Measurements from ENCODE around the gene SCN9A.
"Not testable (repeated sequence)": the region's sequence is repeated elsewhere in the genome, so short reads cannot be mapped to it uniquely, and the experiment has no call there.

SCN9A gene

GRCh38 chr2:166249318-166249717, 126.4 kb downstream of the SCN9A start:
- in situ Hi-C loops (cut with MboI; ENCODE audit: low sequenced_read_pairs): no loop called here

- in situ Hi-C loops (cut with MboI; ENCODE audit: low sequenced_read_pairs): no loop called here
These were observed 128.8 kb downstream of the SCN9A start for GRCh38 chr2:166246901-166247300.

GRCh38 chr2:166242309-166242708, 133.4 kb downstream of the SCN9A start:
- in situ Hi-C loops (cut with MboI; ENCODE audit: low sequenced_read_pairs): no loop called here

- in situ Hi-C loops (cut with MboI; ENCODE audit: low sequenced_read_pairs): no loop called here
These were observed 135.1 kb downstream of the SCN9A start for GRCh38 chr2:166240387-166241313.

GRCh38 chr2:166239548-166239947, 136.2 kb downstream of the SCN9A start:
- in situ Hi-C loops (cut with MboI; ENCODE audit: low sequenced_read_pairs): no loop called here

- in situ Hi-C loops (cut with MboI; ENCODE audit: low sequenced_read_pairs): no loop called here
These were observed 137.6 kb downstream of the SCN9A start for GRCh38 chr2:166238176-166238575.

GRCh38 chr2:166234112-166234846, 141.5 kb downstream of the SCN9A start:
- in situ Hi-C loops (cut with MboI; ENCODE audit: low sequenced_read_pairs): no loop called here

- in situ Hi-C loops (cut with MboI; ENCODE audit: low sequenced_read_pairs): no loop called here
These were observed 142.5 kb downstream of the SCN9A start for GRCh38 chr2:166233244-166233643.

GRCh38 chr2:166230724-166231070, 145.0 kb downstream of the SCN9A start:
- in situ Hi-C loops (cut with MboI; ENCODE audit: low sequenced_read_pairs): no loop called here

- in situ Hi-C loops (cut with MboI; ENCODE audit: low sequenced_read_pairs): no loop called here
These were observed 145.6 kb downstream of the SCN9A start for GRCh38 chr2:166230024-166230723.

- in situ Hi-C loops (cut with MboI; ENCODE audit: low sequenced_read_pairs): no loop called here
These were observed 146.1 kb downstream of the SCN9A start for GRCh38 chr2:166229678-166230023.

GRCh38 chr2:166224197-166224596, 151.5 kb downstream of the SCN9A start:
- in situ Hi-C loops (cut with MboI; ENCODE audit: low sequenced_read_pairs): no loop called here

- in situ Hi-C loops (cut with MboI; ENCODE audit: low sequenced_read_pairs): no loop called here
These were observed 152.4 kb downstream of the SCN9A start for GRCh38 chr2:166223298-166223697.

GRCh38 chr2:166211079-166211478, 164.7 kb downstream of the SCN9A start:
- in situ Hi-C loops (cut with MboI; ENCODE audit: low sequenced_read_pairs): no loop called here

- in situ Hi-C loops (cut with MboI; ENCODE audit: low sequenced_read_pairs): not testable (repeated sequence)
These were observed 165.8 kb downstream of the SCN9A start for GRCh38 chr2:166209944-166210343.

- in situ Hi-C loops (cut with MboI; ENCODE audit: low sequenced_read_pairs): not testable (repeated sequence)
These were observed 166.4 kb downstream of the SCN9A start for GRCh38 chr2:166209367-166209766.

GRCh38 chr2:166206153-166206552, 169.6 kb downstream of the SCN9A start:
- in situ Hi-C loops (cut with MboI; ENCODE audit: low sequenced_read_pairs): not testable (repeated sequence)

GRCh38 chr2:166202778-166203177, 173.0 kb downstream of the SCN9A start:
- in situ Hi-C loops (cut with MboI; ENCODE audit: low sequenced_read_pairs): no loop called here

- in situ Hi-C loops (cut with MboI; ENCODE audit: low sequenced_read_pairs): no loop called here
These were observed 178.3 kb downstream of the SCN9A start for GRCh38 chr2:166197446-166197845.

GRCh38 chr2:166193407-166193806, 182.3 kb downstream of the SCN9A start:
- in situ Hi-C loops (cut with MboI; ENCODE audit: low sequenced_read_pairs): no loop called here

GRCh38 chr2:166188084-166188483, 187.7 kb downstream of the SCN9A start:
- in situ Hi-C loops (cut with MboI; ENCODE audit: low sequenced_read_pairs): no loop called here

- in situ Hi-C loops (cut with MboI; ENCODE audit: low sequenced_read_pairs): no loop called here
These were observed 191.0 kb downstream of the SCN9A start for GRCh38 chr2:166184789-166185188.

Data from HL-60/S4 (cell line).